CD4-positive, alpha-beta memory T cell (primary cell): Measurements from ENCODE around the gene SLC12A5. TPM values are rescaled to one million over a fixed set of nuclear protein-coding genes. Genes with fewer than 3 reads are reported as not detected.

Source experiments
- CTCF ChIA-PET: fragments of 350-600 bp; sonication (Branson Sonifier 250); formaldehyde crosslinking; loops from one replicate; lab custom pipeline; 2021; ENCODE audit warnings: inconsistent platforms; ENCODE audit not compliant: partially characterized antibody; lab: Charles Lee
- POLR2A ChIA-PET: fragments of 350-600 bp; sonication (Branson Sonifier 250); formaldehyde crosslinking; loops from one replicate; lab custom pipeline; 2021; ENCODE audit not compliant: partially characterized antibody; lab: Charles Lee
- DNase-seq, 5 donors: peaks; one replicate each; pipeline versions ENCODE4 v3.0.0 to v3.0.0-alpha.2; 2020 to 2022; ENCODE audit warnings: mixed read lengths in 1 of 5
- H3K27ac ChIP-seq: one replicate; pipeline ENCODE4 v1.7.0; 2013; ENCODE audit warnings: low read depth, low read length
- H3K27me3 ChIP-seq: 2 replicates; pipeline ENCODE4 v1.7.0; 2013; ENCODE audit warnings: mild to moderate bottlenecking, low read length, moderate library complexity; ENCODE audit not compliant: insufficient read depth
- H3K36me3 ChIP-seq: 2 replicates; pipeline ENCODE4 v1.7.0; 2013; ENCODE audit warnings: mild to moderate bottlenecking, low read length, moderate library complexity; ENCODE audit not compliant: insufficient read depth
- H3K4me1 ChIP-seq: 2 replicates; pipeline ENCODE4 v1.7.0; 2013; ENCODE audit warnings: mild to moderate bottlenecking, low read length, moderate library complexity; ENCODE audit not compliant: insufficient read depth
- H3K4me3 ChIP-seq, 2 donors: one replicate each; pipeline ENCODE4 v1.7.0; 2013; ENCODE audit warnings: low read length in 2 of 2, mild to moderate bottlenecking in 1 of 2
- H3K9me3 ChIP-seq, 2 donors: one replicate each; pipeline ENCODE4 v1.7.0; 2013; ENCODE audit warnings: low read length in 2 of 2, control low read depth in 1 of 2; ENCODE audit not compliant: control insufficient read depth in 1 of 2
- H3K27ac Mint-ChIP-seq, 7 donors: one replicate each; pipeline ENCODE4 v1.8.0; 2020 to 2021; ENCODE audit warnings: mixed read lengths in 7 of 7, mild to moderate bottlenecking in 6 of 7, inconsistent platforms in 3 of 7, moderate library complexity in 3 of 7
- H3K27me3 Mint-ChIP-seq, 2 donors: one replicate each; pipeline ENCODE4 v1.8.0; 2020 to 2021; ENCODE audit warnings: mixed read lengths in 2 of 2
- H3K36me3 Mint-ChIP-seq, 2 donors: one replicate each; pipeline ENCODE4 v1.8.0; 2020 to 2021; ENCODE audit warnings: mixed read lengths in 2 of 2, inconsistent platforms in 1 of 2, mild to moderate bottlenecking in 1 of 2
- H3K4me1 Mint-ChIP-seq, 4 donors: one replicate each; pipeline ENCODE4 v1.8.0; 2020 to 2021; ENCODE audit warnings: mixed read lengths in 4 of 4, mild to moderate bottlenecking in 1 of 4
- H3K4me3 Mint-ChIP-seq, 8 donors: one replicate each; pipeline ENCODE4 v1.8.0; 2020 to 2021; ENCODE audit warnings: mixed read lengths in 8 of 8, mild to moderate bottlenecking in 7 of 8, moderate library complexity in 6 of 8, inconsistent platforms in 3 of 8
- H3K9me3 Mint-ChIP-seq, 8 donors: one replicate each; pipeline ENCODE4 v1.8.0; 2020 to 2021; ENCODE audit warnings: mixed read lengths in 8 of 8, mild to moderate bottlenecking in 5 of 8, inconsistent platforms in 3 of 8, moderate library complexity in 1 of 8
- intact Hi-C: fragments of 100-400 bp; cut with micrococcal nuclease; formaldehyde crosslinking; loops from one replicate; pipeline ENCODE4 v1.15.1; 2023
- polyA plus RNA-seq, 2 donors: library from polyadenylated mRNA; unstranded; fragments of 300-500 nt; fragmentation: Illumina TruSeq; gene quantifications; one replicate each; pipeline ENCODE4 v1.2.3, GENCODE V29; 2021
- total RNA-seq, 2 experiments: library from RNA; stranded (reverse); gene quantifications; one replicate each; pipeline ENCODE4 v1.2.3, GENCODE V29; 2021

SLC12A5 gene
- total and polyA plus RNA-seq, 4 experiments from 2014 or later, result not detected

GRCh38 chr20:46023148-46023484 lies 5.9 kb upstream of the SLC12A5 start:
- POLR2A ChIA-PET, result interaction anchor here (0.7 to 1.0 kb wide), 3 partner anchors 149 to 319 kb away, joined by 3 read pairs; no protein-coding TSS in a partner anchor
- Mint-ChIP-seq H3K27me3 (peaks cover 28 to 48% of the 10 kb centered on the region in 2 donors), H3K9me3 (peaks cover 0 to 2% (median 0%) of the 10 kb centered on the region in 8 donors), H3K4me1 (peaks cover 10 to 29% (median 12%) of the 10 kb centered on the region in 4 donors), H3K36me3 (no peaks in the 10 kb centered on the region), H3K4me3 (peak overlapping the region in 6 of 8 donors; percentile 27 to 64 (median 34)), H3K27ac (peak overlapping the region in 1 of 7 donors; percentile 72)
- intact Hi-C loops, result loop anchor here (2.0 to 5.0 kb wide), 2 partner anchors 284 to 326 kb away; partner anchors contain the start of gene CDH22
- H3K27ac ChIP-seq, result no peak overlapping the region
- H3K27me3 ChIP-seq, result peaks cover 31% of the 10 kb centered on the region
- DNase-seq, result no peak
- H3K36me3 ChIP-seq, result no peaks in the 10 kb centered on the region
- CTCF ChIA-PET, result interaction anchor here (0.7 to 4.6 kb wide), 11 partner anchors 9 to 151 kb away, joined by 3 to 33 read pairs (median 5); partner anchors contain the start of gene MMP9
- H3K9me3 ChIP-seq, result no peaks in the 10 kb centered on the region
- H3K4me1 ChIP-seq, result peaks cover 16% of the 10 kb centered on the region
- no peak overlapping the region for H3K4me3 ChIP-seq

GRCh38 chr20:46023999-46024398 lies 5.0 kb upstream of the SLC12A5 start:
- H3K4me3 ChIP-seq, result no peak overlapping the region
- ChIA-PET POLR2A (interaction anchor here (0.8 kb wide), 1 partner anchor 318 kb away, joined by 3 read pairs; no protein-coding TSS in a partner anchor), CTCF (interaction anchor here (0.6 to 4.6 kb wide), 6 partner anchors 10 to 1210 kb away, joined by 3 to 33 read pairs (median 3); no protein-coding TSS in a partner anchor)
- intact Hi-C loops, result loop anchor here (2.0 to 5.0 kb wide), 2 partner anchors 283 to 325 kb away; partner anchors contain the start of gene CDH22
- Mint-ChIP-seq H3K9me3 (peaks cover 0 to 2% (median 0%) of the 10 kb centered on the region in 8 donors), H3K27me3 (peaks cover 31 to 49% of the 10 kb centered on the region in 2 donors), H3K36me3 (no peaks in the 10 kb centered on the region), H3K27ac (peak overlapping the region in 1 of 7 donors; percentile 5), H3K4me1 (peaks cover 10 to 29% (median 12%) of the 10 kb centered on the region in 4 donors), H3K4me3 (peak overlapping the region in 1 of 8 donors; percentile 54)
- H3K36me3 ChIP-seq, result no peaks in the 10 kb centered on the region
- H3K9me3 ChIP-seq, result no peaks in the 10 kb centered on the region
- no peak overlapping the region for H3K27ac ChIP-seq
- H3K27me3 ChIP-seq, result peaks cover 33% of the 10 kb centered on the region
- no peak for DNase-seq
- peaks cover 16% of the 10 kb centered on the region for H3K4me1 ChIP-seq

GRCh38 chr20:46025376-46025783 lies 3.6 kb upstream of the SLC12A5 start:
- H3K27me3 ChIP-seq, result peaks cover 33% of the 10 kb centered on the region
- H3K9me3 Mint-ChIP-seq, result peaks cover 0 to 2% (median 0%) of the 10 kb centered on the region in 8 donors
- peaks cover 35 to 50% of the 10 kb centered on the region in 2 donors for H3K27me3 Mint-ChIP-seq
- H3K4me1 ChIP-seq, result peaks cover 16% of the 10 kb centered on the region
- H3K36me3 ChIP-seq, result no peaks in the 10 kb centered on the region
- ChIA-PET CTCF (interaction anchor here (1.2 to 4.6 kb wide), 4 partner anchors 11 to 321 kb away, joined by 3 to 33 read pairs (median 4); no protein-coding TSS in a partner anchor), POLR2A (no interaction called here)
- intact Hi-C loops, result no loop called here
- H3K36me3 Mint-ChIP-seq, result no peaks in the 10 kb centered on the region
- H3K4me1 Mint-ChIP-seq, result peaks cover 10 to 29% (median 12%) of the 10 kb centered on the region in 4 donors
- no peak overlapping the region for H3K27ac Mint-ChIP-seq
- DNase-seq, result no peak
- H3K27ac ChIP-seq, result no peak overlapping the region
- H3K4me3 Mint-ChIP-seq, result no peak overlapping the region
- H3K9me3 ChIP-seq, result no peaks in the 10 kb centered on the region
- no peak overlapping the region for H3K4me3 ChIP-seq

GRCh38 chr20:46027245-46027853 lies 1.7 kb upstream of the SLC12A5 start:
- peak in 3 of 5 donors; percentile 30 to 38 (median 38) for DNase-seq
- POLR2A ChIA-PET, result no interaction called here
- intact Hi-C loops, result no loop called here
- CTCF ChIA-PET, result interaction anchor here (0.9 to 1.1 kb wide), 2 partner anchors 9 to 14 kb away, joined by 3 to 4 read pairs; no protein-coding TSS in a partner anchor
- H3K4me3 Mint-ChIP-seq, result no peak overlapping the region
- H3K27ac ChIP-seq, result no peak overlapping the region
- H3K27ac Mint-ChIP-seq, result peak overlapping the region in 1 of 7 donors; percentile 58
- H3K36me3 Mint-ChIP-seq, result no peaks in the 10 kb centered on the region
- peaks cover 5 to 13% (median 7%) of the 10 kb centered on the region in 4 donors for H3K4me1 Mint-ChIP-seq
- peaks cover 0 to 2% (median 0%) of the 10 kb centered on the region in 8 donors for H3K9me3 Mint-ChIP-seq
- peaks cover 35 to 47% of the 10 kb centered on the region in 2 donors for H3K27me3 Mint-ChIP-seq
- no peak overlapping the region for H3K4me3 ChIP-seq
- no peaks in the 10 kb centered on the region for H3K9me3 ChIP-seq
- H3K36me3 ChIP-seq, result no peaks in the 10 kb centered on the region
- H3K27me3 ChIP-seq, result peaks cover 45% of the 10 kb centered on the region
- H3K4me1 ChIP-seq, result peaks cover 10% of the 10 kb centered on the region

GRCh38 chr20:46028110-46028509 lies 905 bp upstream of the SLC12A5 start:
- POLR2A ChIA-PET, result no interaction called here
- H3K4me3 Mint-ChIP-seq, result no peak overlapping the region

GRCh38 chr20:46030284-46031013 lies 1.4 kb downstream of the SLC12A5 start:
- Mint-ChIP-seq H3K4me1 (no peaks in the 10 kb centered on the region), H3K4me3 (no peak overlapping the region), H3K36me3 (no peaks in the 10 kb centered on the region), H3K9me3 (peaks cover 0 to 2% (median 0%) of the 10 kb centered on the region in 8 donors), H3K27ac (no peak overlapping the region), H3K27me3 (peaks cover 44 to 57% of the 10 kb centered on the region in 2 donors)
- Histone ChIP-seq H3K4me3 (no peak overlapping the region), H3K27me3 (peaks cover 40% of the 10 kb centered on the region), H3K36me3 (no peaks in the 10 kb centered on the region), H3K4me1 (no peaks in the 10 kb centered on the region), H3K9me3 (no peaks in the 10 kb centered on the region), H3K27ac (no peak overlapping the region)
- DNase-seq, result no peak
- ChIA-PET CTCF (no interaction called here), POLR2A (no interaction called here)
- intact Hi-C loops, result no loop called here

More at GRCh38 chr20:46028110-46028509, 905 bp upstream of the SLC12A5 start:
- Mint-ChIP-seq H3K36me3 (no peaks in the 10 kb centered on the region), H3K9me3 (peaks cover 0 to 2% (median 0%) of the 10 kb centered on the region in 8 donors), H3K27ac (no peak overlapping the region), H3K4me1 (peaks cover 3 to 7% (median 5%) of the 10 kb centered on the region in 4 donors), H3K27me3 (peaks cover 40 to 54% of the 10 kb centered on the region in 2 donors)
- CTCF ChIA-PET, result no interaction called here
- Histone ChIP-seq H3K27ac (no peak overlapping the region), H3K4me1 (peaks cover 2% of the 10 kb centered on the region), H3K4me3 (no peak overlapping the region), H3K36me3 (no peaks in the 10 kb centered on the region), H3K27me3 (peaks cover 44% of the 10 kb centered on the region), H3K9me3 (no peaks in the 10 kb centered on the region)
- intact Hi-C loops, result no loop called here
- no peak for DNase-seq
